C4-2B (cell line): ENCODE measurements around the gene CENPP.

ENCODE experiments used
- ZFX ChIP-seq: fragments of 450-650 bp; IDR thresholded peaks from 2 replicates; pipeline ENCODE4 v1.6.1; 2017
- TF ChIP-seq, protein P1 (sequence below): fragments of 450-650 bp; conservative IDR thresholded peaks from 2 replicates; pipeline ENCODE4 v1.5.1; 2017; ENCODE audit warnings: mild to moderate bottlenecking

GRCh38 chr9:92300936-92301335 is 24.8 kb upstream of the CENPP start:
- TF ChIP-seq, protein P1, sequence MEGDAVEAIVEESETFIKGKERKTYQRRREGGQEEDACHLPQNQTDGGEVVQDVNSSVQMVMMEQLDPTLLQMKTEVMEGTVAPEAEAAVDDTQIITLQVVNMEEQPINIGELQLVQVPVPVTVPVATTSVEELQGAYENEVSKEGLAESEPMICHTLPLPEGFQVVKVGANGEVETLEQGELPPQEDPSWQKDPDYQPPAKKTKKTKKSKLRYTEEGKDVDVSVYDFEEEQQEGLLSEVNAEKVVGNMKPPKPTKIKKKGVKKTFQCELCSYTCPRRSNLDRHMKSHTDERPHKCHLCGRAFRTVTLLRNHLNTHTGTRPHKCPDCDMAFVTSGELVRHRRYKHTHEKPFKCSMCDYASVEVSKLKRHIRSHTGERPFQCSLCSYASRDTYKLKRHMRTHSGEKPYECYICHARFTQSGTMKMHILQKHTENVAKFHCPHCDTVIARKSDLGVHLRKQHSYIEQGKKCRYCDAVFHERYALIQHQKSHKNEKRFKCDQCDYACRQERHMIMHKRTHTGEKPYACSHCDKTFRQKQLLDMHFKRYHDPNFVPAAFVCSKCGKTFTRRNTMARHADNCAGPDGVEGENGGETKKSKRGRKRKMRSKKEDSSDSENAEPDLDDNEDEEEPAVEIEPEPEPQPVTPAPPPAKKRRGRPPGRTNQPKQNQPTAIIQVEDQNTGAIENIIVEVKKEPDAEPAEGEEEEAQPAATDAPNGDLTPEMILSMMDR = no peak
- TF ChIP-seq ZFX = no peak
